ENCODE results near the gene DNAJB13.

The DNAJB13 gene

DNA sequence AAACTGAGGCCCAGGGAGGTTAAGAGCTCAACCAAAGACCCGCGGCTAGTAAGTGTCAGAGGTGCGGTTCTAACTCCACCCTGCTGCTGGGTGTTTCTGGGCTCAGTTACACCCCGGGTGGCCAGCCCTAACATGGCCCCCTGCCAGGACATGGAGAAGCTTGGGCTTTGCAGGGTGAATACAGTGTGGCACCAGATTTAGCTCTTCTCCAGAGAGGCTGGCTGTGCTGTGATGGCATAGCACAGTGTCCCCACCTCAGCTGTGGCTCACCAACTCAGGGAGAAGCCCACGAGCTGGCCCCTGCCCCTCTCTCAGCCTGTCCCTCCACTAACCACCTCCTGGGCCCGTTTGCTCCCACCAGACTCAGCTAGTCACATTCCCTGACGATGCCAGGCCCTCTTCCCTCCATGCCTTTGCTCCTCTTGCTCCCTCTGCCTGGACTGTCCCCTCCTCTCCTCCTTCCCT is 51.0 kb downstream of the DNAJB13 start:
- no peak for DNase-seq

DNA sequence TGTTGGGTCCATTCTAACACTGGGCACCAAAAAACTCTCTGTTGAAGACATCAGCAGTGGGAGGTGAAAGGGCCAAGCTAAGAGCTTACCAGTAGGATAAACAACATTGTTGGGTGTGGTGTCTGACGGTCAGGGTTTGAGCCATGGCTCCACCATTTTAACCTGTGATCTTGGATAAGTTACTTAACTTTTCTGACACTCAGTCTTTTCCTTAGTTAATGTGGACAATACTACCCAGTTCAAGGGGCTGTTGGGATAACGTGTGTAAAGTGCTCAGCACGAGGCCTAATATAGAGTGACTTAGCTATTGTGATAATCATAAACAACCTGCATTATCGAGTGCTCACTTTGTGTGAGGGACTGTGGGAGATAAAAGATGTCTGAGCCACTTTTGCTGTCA is 52.0 kb downstream of the DNAJB13 start:
- no peak for DNase-seq

DNA sequence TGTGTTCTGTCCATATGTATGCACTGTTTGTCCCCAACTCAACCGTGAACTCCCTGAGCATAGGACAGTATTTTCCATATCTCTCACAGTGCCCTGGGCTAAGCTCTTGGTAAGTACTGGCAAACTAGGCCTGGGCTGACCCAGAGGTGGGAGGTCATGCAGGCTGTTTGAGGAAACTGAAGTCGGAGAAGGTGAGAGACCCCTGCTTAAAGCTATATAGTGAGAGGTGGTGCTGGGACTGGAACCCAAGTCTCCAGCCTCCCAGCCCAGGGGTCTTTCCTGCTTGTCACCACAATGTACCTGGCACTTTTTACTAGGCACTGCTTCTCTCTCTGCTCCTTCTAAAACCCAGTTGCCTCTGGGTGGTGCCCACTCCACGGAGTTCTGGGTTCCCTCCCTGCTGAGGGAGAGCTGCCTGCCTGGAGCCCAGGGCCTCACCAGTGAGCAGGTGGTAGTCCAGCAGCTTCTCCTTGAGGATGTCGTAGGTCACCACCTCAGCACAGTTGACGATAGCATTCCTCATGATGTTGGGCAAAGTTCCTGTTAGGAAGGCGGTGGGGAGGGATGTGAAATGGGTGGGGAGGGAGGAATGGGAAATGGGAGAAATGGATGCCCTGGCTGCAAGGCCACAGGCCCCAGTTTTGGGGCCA is 53.3 kb downstream of the DNAJB13 start:
- no peak for DNase-seq

DNA sequence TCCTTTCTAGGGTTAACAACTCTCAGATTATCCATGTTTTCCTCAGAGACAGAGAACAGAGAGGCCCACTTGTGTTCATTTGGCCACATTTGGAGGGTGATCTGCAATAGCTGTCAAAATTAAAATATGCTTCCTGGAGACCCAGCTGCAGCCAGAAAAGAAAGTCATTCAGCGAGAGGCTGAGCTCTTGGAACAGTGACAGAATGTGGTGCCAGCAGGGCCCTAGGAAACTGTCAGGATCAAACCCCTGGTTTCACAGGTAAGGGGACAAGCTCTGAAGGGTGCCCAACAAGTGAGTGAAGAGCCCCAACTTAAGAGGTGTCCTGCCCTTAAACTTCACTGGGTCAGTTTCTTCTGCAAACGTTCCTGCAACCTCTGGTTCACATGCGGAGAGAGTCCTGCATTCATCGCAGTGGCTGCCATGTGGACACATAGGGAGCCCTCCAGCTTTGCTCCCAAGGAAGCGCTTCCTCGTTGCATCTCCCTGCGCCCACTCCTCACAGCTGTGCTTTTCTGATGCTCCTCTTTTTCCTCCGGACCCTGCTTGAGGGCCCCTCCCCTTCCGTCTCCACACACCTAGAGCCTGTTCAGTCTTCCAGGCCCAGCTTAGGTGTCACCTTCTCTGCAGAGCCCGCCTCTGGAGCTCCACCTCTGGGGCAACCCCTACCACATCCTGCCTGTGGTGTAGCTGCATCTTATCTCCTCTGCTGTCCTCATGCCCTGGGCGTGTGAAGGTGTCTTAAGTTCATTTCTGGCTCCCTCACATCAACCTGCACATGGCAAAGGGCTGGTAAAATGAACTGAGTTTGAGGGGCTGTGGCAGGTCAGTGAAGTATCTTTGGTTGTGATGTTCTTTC is 54.2 kb downstream of the DNAJB13 start:
- DNase-seq, result peak; percentile 66 to 92 (median 82)

DNA sequence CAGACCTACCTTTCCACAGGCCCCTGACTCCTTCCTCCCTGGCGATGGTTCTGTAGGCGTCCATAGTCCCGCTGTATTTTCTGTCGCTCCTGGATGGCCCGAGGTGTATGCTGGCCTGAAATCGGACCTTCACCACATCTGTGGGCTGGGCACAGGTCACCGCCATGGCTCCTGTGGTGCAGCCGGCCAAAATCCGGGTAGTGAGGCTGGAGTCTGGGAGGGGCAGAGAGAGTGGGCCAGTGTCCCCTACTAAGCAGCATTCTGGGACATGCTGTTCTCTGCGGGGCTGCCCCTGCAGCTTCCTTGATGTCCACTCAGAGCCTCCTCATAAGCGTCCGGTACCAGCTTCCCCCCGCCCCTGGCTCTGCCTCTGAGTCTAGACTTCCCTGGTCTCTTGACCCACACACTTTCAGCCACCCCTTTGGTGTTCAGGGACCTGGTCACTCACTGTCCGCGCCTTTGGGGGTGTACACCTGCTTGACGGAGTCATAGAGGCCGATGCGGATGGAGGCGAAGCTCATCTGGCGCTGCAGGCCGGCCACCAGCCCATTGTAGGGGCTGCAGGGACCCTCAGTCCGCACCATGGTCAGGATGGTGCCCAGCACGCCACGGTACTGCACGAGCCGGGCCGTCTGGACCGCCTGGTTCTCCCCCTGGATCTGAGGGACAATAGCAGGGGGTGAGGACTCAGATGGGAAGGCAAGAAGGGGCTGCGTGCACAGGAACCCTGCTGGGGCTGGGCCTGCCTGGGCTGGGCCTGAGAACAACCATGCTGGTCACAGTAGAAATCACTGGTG is 55.1 kb downstream of the DNAJB13 start:
- no peak for DNase-seq

DNA sequence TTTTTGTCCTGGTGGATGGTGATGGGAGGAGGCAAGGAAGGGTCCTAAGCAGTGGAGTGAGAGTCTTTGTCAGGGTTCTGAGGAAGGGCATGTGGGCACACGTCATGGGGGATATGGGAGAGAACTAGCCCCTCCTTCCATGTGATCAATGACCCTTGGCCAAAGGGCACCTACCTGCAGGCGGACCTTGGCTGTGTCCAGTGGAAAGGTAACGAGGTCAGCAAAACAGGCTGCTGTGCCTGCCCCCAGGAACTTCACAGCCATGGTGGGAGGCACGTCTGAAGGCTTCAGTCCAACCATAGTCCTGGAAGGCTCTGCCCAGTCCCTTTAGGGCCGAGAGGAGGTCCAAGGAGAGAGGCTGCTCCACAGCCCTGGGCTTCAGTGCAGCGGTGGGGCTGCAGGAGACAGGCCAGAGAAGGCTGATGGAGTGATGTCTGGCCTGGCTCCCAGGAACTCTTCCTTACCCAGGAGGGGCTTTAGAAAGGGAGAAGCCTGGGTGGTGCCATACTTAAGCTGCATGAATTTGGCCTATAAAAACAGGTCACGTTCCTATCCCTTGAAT is 56.0 kb downstream of the DNAJB13 start:
- DNase-seq, result no peak

DNA sequence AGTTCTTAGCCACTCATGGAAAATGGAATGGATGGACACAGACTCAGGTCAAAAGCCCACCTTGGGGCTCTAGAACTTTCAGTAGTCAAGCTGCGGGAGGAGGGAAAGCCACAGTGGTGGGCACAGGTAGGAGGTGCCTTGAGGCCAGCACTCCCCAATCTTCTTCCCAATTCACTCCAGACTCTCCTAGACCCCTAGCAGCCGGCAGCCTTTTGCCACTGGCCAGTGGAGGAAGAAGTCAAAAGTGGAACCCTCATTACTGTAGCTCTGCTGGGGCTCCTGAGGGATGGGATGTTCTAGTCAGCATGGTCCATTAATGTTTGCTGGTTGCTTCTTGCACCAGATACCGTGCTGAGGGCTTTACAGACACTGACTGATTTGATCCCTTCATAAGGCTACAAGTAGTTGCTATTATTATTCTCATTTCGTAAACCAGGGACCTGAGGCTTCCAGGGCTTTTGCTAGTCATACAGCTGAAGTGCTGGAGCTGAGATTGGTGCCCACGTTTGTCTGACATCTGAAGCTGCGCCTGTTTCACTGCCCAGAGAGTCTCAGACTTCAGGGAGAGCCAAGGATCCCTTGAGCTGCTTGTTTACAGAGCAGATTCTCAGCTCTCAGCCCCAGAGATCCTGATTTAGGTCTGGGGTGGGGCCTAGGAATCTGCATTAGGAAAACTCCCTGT is 57.0 kb downstream of the DNAJB13 start:
- no peak for DNase-seq

DNA sequence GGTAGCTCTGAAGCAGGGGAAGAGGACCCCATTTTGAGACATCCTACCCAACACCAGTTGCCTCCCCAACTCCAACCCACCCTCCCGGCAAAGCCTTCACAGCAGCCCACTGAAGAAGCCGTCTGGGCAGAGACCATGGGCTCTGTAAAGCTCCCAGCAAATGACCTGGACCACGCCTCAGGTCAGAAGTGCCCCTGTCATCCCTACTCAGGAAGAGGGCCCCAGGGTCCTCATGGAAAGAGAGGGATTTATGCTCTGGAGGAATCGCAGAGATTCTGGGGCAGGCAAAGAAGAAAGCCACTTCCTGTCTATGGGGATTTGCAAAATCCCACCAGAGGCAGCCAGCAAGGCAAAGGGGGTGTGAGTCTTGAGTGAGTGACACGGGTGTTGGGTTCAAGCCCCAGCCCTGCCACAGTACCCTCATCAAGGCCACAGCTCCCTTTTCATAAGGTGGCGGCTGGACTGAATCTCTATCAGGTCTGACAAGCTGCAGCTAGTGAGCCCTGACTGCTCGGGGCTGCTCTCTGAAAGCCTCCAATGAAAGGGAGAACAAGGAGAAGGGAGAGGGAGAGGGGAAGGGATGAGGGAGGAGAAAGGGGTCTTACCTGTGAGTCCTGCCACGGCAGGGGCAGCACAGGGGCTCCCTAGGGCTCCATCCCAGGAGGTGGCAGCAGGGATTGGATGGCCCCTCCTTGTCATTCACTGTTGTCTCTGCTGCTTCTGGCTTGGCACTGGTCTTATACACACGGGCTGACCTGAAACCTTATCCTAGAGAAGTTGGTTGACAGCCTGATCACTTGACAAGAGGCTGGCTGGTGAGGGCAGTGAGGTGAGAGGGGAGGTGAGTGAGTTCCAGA is 57.8 kb downstream of the DNAJB13 start, which contains the start of gene UCP3:
TSS of gene UCP3 (minus strand) at position 713 of the 857 bp plus-strand sequence. CDS start 2,043 bp downstream, outside the sequence.
- no peak for DNase-seq

DNA sequence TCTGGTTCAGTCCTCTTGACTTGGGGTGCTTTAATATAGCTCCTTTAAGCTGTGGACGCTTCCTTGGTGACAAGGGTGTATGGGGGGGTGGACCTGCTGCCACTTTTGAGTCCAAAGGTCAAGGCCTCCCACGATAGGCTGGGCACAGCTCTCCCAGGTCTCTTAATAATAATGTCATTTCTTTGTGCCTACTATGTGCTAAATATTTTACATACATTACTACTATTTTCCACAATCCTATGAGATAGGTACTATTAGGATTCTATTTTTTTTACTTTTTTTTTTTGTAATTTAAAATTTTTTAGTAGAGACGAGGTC is 58.4 kb downstream of the DNAJB13 start:
- DNase-seq, result no peak

DNA sequence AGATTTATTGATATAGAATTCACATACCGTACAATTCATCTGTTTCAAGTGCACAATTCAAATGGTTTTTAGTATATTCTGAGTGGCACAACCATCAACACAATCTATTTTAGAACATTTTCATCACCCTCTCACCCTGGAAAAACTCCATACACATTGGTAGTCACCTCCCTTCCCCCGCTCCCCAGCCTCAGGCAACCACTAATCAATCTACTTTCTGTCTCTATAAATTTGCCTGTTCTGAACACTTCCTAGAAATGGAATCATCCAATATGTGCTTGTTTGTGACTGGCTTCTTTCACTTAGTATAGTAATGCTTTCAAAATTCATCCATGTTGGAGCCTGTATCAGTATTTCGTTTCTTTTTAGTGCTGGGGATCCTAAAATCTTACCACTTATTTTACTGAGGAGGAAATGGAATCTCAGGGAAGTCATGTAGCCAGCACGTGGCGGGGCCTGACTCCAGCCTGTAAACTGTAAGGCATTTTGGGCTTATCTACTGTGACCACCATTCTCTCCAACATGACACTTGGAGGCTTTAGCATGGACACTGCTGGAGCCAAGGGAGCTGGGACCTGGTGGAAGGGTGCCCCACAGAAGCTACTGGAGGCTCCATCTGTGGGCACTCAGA is 59.0 kb downstream of the DNAJB13 start:
- no peak for DNase-seq

DNA sequence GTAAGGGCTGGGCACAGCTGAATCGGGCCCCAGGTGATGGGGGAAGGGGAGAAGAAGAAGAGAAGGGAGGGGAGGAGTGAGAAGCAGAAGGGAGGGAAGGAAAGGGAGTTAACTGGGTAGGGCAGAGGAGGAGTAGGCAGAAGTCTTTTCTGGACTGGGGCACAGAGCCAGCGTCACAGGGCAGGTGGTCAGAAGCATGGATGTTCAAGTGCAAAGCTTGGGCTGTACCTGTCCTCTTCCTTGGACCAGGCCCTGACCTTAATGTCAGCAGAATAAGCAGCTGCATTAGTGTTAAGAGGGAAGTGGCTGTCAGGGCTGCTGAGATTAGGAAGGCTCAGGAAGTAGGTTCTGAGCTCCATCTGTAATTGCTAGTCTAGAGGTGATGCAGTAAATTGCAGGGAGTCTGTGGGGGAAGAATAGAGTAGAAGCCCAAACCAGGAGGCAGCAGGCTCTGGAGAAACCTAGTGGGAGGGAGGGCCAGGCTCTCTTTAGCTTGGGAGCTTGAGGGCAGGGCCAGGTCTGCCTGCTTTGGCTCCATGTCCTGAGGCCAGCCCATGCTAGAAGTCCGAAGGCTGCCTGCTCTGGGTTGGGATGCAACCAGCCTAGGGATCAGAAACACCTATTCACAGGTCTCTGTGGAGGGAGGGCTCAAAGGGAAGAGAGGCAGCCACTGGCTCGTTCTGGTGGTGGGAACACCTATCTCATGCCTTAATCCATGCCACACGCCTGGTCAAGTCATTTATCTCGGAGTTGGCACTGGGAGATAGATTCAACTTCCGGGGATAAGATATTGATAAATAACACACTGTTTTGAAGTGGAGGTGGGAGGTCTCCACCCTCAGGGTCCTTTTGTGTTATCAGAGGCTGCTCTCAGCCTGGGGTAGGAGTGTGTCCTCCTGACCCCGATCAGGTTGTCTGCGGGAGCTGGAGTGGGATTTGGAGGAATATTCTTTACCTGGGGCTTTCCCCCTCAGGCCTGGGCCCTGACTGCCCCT is 59.8 kb downstream of the DNAJB13 start:
- DNase-seq, result no peak

DNA sequence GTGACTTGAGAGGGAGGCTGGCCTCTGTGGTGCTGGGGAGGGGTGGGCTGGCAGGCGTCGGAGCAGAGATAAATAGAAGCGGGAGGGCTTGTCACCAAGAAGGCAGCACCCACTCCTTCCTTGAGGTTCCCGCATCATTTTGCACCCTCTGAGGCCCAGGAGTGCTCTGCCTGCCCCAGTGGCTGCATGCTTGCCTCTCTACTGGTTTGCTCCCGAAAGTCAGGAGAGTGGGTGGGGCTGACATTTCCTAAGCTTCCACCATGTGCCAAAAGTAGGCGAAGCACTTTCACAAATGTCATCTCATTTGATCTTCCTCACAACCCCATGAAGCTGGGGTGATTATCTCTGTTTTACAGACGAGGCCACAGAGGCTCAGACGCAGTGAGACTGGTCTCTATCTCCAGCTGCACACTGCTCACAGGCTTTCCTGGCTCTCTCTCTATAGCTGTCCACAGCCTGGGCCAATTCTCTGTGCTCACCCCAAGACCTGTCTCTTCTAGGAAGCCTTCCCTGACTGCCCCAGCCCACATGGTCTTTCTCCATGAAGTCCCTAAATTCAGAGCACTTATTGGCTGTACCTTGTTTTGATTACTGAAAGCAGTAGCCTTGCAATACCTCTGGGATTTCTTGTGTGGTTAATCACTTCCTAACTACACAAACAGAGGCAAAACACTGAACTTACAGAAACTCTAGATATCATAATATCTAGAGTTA is 60.7 kb downstream of the DNAJB13 start:
- peak in 1 of 5 donors; percentile 79 for DNase-seq

DNA sequence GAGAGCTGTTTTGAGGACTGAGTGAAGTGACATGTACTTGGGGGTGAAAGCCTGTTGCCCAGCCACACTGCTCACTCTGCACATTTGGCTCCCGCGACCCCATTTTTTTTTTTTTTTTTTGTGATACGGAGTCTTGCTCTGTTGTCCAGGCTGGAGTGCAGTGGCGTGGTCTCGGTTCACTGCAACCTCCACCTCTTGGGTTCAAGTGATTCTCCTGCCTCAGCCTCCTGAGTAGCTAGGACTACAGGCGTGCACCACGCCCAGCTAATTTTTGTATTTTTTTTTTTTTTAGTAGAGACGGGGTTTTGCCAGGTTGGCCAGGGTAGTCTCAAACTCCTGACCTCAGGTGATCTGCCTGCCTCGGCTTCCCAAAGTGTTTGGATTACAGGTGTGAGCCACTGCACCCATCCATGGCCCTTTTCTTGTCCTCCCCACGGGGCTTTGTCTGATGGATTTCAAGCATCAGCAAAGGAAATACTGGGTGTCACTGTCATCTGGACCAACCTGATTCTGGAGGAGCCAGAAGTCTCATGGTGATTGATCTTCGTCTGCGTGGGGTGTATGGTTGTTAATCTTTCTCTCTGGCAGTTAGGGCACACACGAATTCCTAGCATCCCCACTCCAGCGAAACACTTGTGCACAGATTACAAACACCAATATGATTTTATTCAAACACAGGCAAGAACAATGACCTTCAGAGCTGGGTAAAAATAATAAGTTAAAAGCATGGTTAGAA is 61.4 kb downstream of the DNAJB13 start:
- no peak for DNase-seq

DNA sequence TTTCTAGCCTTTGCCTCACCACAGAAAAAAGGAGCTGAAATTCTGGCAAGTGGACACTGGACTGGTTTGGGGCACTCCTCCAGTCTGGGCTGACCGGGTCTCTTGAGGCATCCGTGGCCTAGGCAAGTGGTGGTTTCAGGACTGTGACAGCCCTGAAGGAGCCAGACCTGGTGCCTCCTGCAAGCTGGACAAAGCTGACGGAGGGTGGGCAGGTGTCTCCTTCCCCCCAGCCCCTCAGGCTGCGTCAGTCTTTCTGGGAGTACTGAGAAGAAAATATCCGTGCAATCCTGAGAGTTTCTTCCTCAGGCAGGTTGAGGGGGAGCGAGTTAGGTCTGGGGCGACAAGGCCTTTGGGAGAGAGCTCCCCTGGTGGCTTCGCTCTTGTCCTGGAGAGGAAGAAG is 62.3 kb downstream of the DNAJB13 start:
- DNase-seq, result no peak

DNA sequence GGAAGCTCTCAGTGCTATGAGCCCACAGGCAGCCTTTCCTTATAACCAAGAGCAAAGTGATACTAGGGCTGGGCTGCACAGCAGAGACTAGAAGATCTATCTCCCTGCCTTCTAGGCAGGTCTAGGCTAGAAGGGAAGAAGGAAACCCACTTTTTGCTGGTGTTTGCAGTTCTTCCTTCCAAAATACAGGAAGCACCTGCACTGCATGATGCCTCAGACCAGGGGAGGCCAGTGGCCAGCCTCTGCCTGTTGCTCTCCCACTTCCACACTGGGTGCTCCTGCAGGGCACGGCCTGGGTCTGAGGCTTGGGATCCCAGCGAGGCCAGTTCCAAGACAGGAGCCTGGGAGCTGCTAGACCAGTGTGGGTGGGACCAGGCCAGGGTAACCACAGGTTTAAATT is 64.1 kb downstream of the DNAJB13 start:
- DNase-seq, result no peak

DNA sequence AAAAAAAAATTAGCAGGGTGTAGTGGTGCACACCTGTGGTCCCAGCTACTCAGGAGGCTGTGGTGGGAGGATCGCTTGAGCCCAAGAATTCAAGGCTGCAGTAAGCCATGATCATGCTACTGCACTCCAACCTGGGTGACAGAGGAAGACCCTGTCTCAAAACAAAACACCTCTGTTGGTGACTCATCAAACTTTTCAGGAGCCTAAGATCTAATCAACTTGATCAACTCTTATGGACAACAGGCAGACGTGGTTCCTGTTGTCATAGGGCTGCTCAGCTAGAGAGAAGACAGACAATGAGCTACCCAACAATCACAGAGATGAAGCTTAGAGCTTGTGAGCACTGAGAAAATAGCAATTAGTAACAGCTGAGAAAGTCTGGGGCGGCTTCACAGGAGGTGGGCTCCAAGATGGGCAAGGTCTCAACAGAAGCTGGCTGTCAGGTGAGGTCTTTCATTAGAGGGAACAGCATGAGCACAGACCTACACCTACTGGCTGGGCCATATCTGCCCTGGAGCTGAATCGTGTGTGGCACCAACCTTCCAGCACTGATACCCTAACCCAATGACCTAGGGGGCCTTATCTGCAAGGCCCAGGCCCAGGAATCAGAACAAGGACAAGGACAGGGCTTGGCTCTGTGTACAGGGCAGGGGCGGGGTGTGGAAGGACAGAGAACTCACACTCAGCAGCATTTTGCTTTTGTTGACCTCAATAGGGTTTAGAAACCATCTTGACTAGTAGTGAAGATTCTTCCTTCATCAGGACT is 65.3 kb downstream of the DNAJB13 start:
- DNase-seq, result no peak

DNA sequence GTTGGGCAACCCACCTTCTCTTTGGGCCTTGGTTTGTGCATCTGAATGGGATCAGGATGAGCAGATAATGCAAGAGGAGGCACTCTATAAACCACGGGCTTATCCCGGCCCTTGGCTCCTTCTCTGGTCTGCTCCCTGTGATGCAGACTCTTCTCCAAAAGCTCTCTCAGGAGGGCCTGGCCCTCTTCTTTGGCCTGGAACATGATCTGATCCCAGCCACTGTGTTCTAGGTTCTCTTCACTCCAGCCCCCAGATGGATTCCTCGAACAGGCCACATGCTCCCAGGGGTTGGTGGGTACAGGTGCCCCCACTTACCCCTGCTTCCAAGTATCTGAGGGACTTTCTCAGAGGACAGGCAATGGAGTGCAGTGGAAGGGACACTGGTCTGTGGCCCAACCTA is 66.8 kb downstream of the DNAJB13 start:
- no peak for DNase-seq
